SK-N-SH (cell line): Measurements from ENCODE around the gene MPIG6B. TPM values are rescaled to one million over a fixed set of nuclear protein-coding genes. Genes with fewer than 3 reads are reported as not detected.

Experiments used
- CTCF ChIA-PET: fragments of 300-600, 350-600 bp; formaldehyde crosslinking; extraction: SDS; loops from one replicate; lab custom pipeline; 2021; lab: Yijun Ruan, JAX
- POLR2A ChIA-PET: fragments of 350-600 bp; sonication (Branson Sonifier 250); formaldehyde crosslinking; extraction: SDS; loops from one replicate; lab custom pipeline; 2020; ENCODE audit warnings: antibody characterized with exemption, inconsistent platforms; lab: Yijun Ruan, JAX
- DNase-seq: peaks from one replicate; pipeline ENCODE4 v3.0.0; 2012
- H2AFZ ChIP-seq: fragments of 200-600 bp; sonication (generic); 2 replicates; pipeline ENCODE4 v1.8.1; 2016; ENCODE audit warnings: antibody characterized with exemption, mild to moderate bottlenecking, low read depth
- H3F3A ChIP-seq: fragments of 200-600 bp; sonication (generic); replicated peaks from 2 replicates; pipeline ENCODE3; 2016; ENCODE audit warnings: antibody characterized with exemption, mild to moderate bottlenecking; ENCODE audit not compliant: insufficient read depth
- H3K27ac ChIP-seq, 2 experiments: fragments of 200-500 bp in 1 of 2; fragments of 200-600 bp in 1 of 2; sonication (Bioruptor generic) in 1 of 2; sonication (generic), shearing (Covaris generic) in 1 of 2; 2 replicates each; pipeline versions ENCODE4 v1.5.1 to v1.6.1; 2014 to 2016; ENCODE audit warnings: low read depth in 2 of 2, inconsistent platforms in 1 of 2, low read length in 1 of 2, mild to moderate bottlenecking in 1 of 2, mixed read lengths in 1 of 2
- H3K27me3 ChIP-seq: fragments of 200-600 bp; sonication (generic), shearing (Covaris generic); 2 replicates; pipeline ENCODE4 v1.6.1; 2016; ENCODE audit warnings: mixed run types; ENCODE audit not compliant: insufficient read depth
- H3K36me3 ChIP-seq, 2 experiments: fragments of 200-500 bp in 1 of 2; fragments of 200-600 bp in 1 of 2; sonication (Bioruptor generic) in 1 of 2; sonication (generic) in 1 of 2; replicated peaks in 1 of 2; 2 replicates each; pipeline versions ENCODE3 to v1.5.1; 2014 to 2016; ENCODE audit warnings: low read length in 1 of 2, mild to moderate bottlenecking in 1 of 2; ENCODE audit not compliant: insufficient read depth in 2 of 2, control insufficient read depth in 1 of 2
- H3K4me1 ChIP-seq, 2 experiments: fragments of 200-500 bp in 1 of 2; fragments of 200-600 bp in 1 of 2; sonication (Bioruptor generic) in 1 of 2; sonication (generic), shearing (Covaris generic) in 1 of 2; 2 replicates each; pipeline versions ENCODE4 v1.5.1 to v1.6.1; 2014 to 2016; ENCODE audit warnings: low read depth in 1 of 2, low read length in 1 of 2, mixed run types in 1 of 2; ENCODE audit not compliant: insufficient read depth in 2 of 2, control insufficient read depth in 1 of 2
- H3K4me2 ChIP-seq: fragments of 200-600 bp; sonication (generic), shearing (Covaris generic); 2 replicates; pipeline ENCODE4 v1.6.1; 2017; ENCODE audit warnings: mixed run types
- H3K4me3 ChIP-seq, 2 experiments: fragments of 200-500 bp in 1 of 2; fragments of 200-600 bp in 1 of 2; sonication (Bioruptor generic) in 1 of 2; sonication (generic), shearing (Covaris generic) in 1 of 2; 2 replicates each; pipeline versions ENCODE4 v1.5.1 to v1.8.1; 2014 to 2016; ENCODE audit warnings: low read depth in 2 of 2, inconsistent platforms in 1 of 2, low read length in 1 of 2, mild to moderate bottlenecking in 1 of 2, mixed read lengths in 1 of 2, moderate library complexity in 1 of 2
- H3K79me2 ChIP-seq: fragments of 200-600 bp; sonication (generic); 2 replicates; pipeline ENCODE4 v1.8.1; 2017; ENCODE audit warnings: mild to moderate bottlenecking; ENCODE audit not compliant: insufficient read depth
- H3K9ac ChIP-seq: fragments of 200-600 bp; sonication (generic); 2 replicates; pipeline ENCODE4 v1.6.1; 2017; ENCODE audit warnings: mixed run types
- H3K9me2 ChIP-seq: fragments of 200-600 bp; sonication (generic); 2 replicates; pipeline ENCODE4 v1.6.1; 2017; ENCODE audit warnings: mixed run types
- H3K9me3 ChIP-seq: fragments of 200-600 bp; sonication (generic); 2 replicates; pipeline ENCODE4 v1.6.1; 2017; ENCODE audit warnings: mixed run types, mild to moderate bottlenecking, moderate library complexity
- H4K20me1 ChIP-seq: fragments of 200-600 bp; sonication (generic); 2 replicates; pipeline ENCODE4 v1.6.1; 2017; ENCODE audit warnings: mild to moderate bottlenecking, mixed run types; ENCODE audit not compliant: insufficient read depth
- GABPA ChIP-seq: IDR thresholded peaks from 2 replicates; pipeline ENCODE4 v1.4.0; 2012; ENCODE audit warnings: low read depth, mild to moderate bottlenecking
- MXI1 ChIP-seq: IDR thresholded peaks from 2 replicates; pipeline ENCODE4 v1.6.1; 2012; ENCODE audit warnings: mild to moderate bottlenecking, low read depth, low read length, improper control_type of control experiment
- POLR2AphosphoS5 ChIP-seq: IDR thresholded peaks from 2 replicates; pipeline ENCODE4 v1.6.1; 2012; ENCODE audit warnings: low read depth, low read length
- RAD21 ChIP-seq: IDR thresholded peaks from 2 replicates; pipeline ENCODE4 v1.6.1; 2012; ENCODE audit warnings: mild to moderate bottlenecking, low read length
- SIN3A ChIP-seq: IDR thresholded peaks from 2 replicates; pipeline ENCODE4 v1.6.1; 2012; ENCODE audit warnings: low read depth, mild to moderate bottlenecking, low read length, moderate library complexity, borderline replicate concordance
- SMC3 ChIP-seq: IDR thresholded peaks from 2 replicates; pipeline ENCODE4 v1.6.1; 2012; ENCODE audit warnings: low read depth, low read length, improper control_type of control experiment
- YY1 ChIP-seq: IDR thresholded peaks from 2 replicates; pipeline ENCODE4 v1.4.0; 2012; ENCODE audit warnings: low read depth, mild to moderate bottlenecking
- WGBS: methylation state at CpG from one replicate; pipeline ENCODE4 v1.1.6; 2017; ENCODE audit warnings: low lambda C conversion rate; 5-methylcytosine and 5-hydroxymethylcytosine counted together
- polyA plus RNA-seq, 3 experiments: library from polyadenylated mRNA; depleted of rRNA; stranded (reverse); fragments of >200 nt; gene quantifications; 2 replicates each; pipeline ENCODE4 v1.2.3, GENCODE V29; 2012
- TF ChIP-seq, protein P1 (sequence below): IDR thresholded peaks from 2 replicates; pipeline ENCODE4 v1.4.0; 2012; ENCODE audit warnings: low read depth, borderline replicate concordance
- TF ChIP-seq, protein P2 (sequence below): fragments of 200-600 bp; sonication (generic); IDR thresholded peaks from 2 replicates; pipeline ENCODE4 v1.6.1; 2017; ENCODE audit warnings: antibody characterized with exemption, mild to moderate bottlenecking, moderate library complexity

MPIG6B gene
- polyA plus RNA-seq, 1 of the 3 experiments (the other 2 are of a cell fraction), result not detected

DNA sequence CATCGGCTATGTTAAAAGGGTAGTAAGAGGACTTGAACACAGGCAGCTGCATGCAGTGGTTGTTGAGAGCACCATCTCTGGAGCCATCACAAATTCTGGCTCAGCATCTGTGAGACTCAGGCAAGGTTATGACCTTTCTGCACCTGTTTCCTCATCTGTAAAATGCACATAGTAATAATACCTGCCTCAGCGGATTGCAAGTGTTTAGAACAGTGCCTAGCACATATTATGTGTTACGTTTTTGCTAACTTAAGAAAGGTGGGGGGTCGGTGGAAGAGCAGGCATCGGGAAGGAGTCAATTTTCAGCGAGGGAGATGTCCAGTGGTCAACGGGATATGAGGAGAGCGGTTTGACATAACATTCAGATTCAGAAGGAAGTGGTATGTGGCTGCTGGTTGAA is 45.2 kb upstream of the MPIG6B start (continued):
- TF ChIP-seq, protein P1, sequence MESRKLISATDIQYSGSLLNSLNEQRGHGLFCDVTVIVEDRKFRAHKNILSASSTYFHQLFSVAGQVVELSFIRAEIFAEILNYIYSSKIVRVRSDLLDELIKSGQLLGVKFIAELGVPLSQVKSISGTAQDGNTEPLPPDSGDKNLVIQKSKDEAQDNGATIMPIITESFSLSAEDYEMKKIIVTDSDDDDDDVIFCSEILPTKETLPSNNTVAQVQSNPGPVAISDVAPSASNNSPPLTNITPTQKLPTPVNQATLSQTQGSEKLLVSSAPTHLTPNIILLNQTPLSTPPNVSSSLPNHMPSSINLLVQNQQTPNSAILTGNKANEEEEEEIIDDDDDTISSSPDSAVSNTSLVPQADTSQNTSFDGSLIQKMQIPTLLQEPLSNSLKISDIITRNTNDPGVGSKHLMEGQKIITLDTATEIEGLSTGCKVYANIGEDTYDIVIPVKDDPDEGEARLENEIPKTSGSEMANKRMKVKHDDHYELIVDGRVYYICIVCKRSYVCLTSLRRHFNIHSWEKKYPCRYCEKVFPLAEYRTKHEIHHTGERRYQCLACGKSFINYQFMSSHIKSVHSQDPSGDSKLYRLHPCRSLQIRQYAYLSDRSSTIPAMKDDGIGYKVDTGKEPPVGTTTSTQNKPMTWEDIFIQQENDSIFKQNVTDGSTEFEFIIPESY, result no peak

DNA sequence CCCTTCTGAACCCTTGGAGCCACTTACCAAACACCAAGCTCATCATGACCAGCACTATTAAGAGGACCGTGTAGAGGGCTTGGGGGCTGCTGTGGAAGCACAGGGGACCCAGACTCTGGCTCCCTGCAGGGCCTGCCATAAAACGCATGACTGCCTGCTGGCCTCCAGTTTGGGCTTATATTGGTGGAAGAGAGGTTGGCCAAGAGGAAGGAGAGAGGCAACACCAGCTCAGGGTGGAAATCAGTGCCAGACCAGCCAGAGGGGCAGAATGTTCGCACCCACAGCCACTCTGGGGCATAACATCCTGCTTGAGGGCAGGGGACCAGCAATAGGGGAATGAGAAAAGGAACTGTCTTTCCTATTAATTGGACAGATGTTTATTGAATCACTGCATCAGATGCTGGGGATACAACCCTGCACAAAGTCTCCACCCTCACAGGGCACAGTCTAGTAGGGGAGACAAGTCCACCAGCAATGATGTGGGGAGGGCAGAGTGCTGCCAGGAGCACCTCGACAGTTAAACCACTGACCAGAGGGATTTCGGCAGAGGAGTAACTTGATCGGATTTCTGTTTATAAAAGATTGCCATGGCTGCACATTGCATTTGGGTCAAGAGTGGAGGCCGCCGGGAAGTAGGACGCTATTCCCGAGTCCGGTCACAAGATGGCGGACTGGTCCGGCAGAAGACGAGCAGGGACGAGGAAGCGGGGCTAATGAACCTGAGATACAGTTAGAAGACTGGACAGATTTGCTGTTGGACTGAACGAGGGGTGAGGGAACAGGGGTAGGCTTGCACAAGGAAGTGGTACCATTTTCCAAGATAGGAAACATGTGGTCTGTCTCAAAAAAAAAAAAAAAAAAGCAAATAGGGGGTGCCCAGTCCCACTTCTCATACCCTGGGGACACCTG is 42.7 kb upstream of the MPIG6B start, which contains the start of gene LY6G5C:
Gene LY6G5C, minus strand, starts transcription at position 842 of the 909 bp plus-strand sequence. Its CDS starts 694 bp downstream, at position 148.
- CTCF ChIA-PET, result interaction anchor here (0.6 to 3.2 kb wide), 27 partner anchors 9 to 371 kb away, joined by 3 to 29 read pairs (median 4); partner anchors contain the start of genes GPANK1, LY6G5B, MSH5 and NEU1
- no peak within 1 kb of the TSS for H3K9ac ChIP-seq

More for the DNA sequence above, 42.7 kb upstream of the MPIG6B start, which contains the start of gene LY6G5C:
- peak within 1 kb of the TSS; percentile 46 for H3K4me2 ChIP-seq
- WGBS, result 11% methylated on average over 17 of the region's 17 CpGs
- H3K27me3 ChIP-seq, result no peaks in the 10 kb centered on the region
- no peaks in the 10 kb centered on the region for H4K20me1 ChIP-seq
- peak within 1 kb of the TSS; percentile 85 for H2AFZ ChIP-seq
- DNase-seq, result peak; percentile 88
- peaks cover 3 to 7% of the 10 kb centered on the region in 2 experiments; a peak in 2 of 4 replicates for H3K4me1 ChIP-seq
- H3K27ac ChIP-seq, result peak within 1 kb of the TSS in 1 of 2 experiments; percentile 31; a peak in 1 of 4 replicates
- H3K9me2 ChIP-seq, result no peaks in the 10 kb centered on the region
- H3K4me3 ChIP-seq, result peak within 1 kb of the TSS in 1 of 2 experiments; percentile 31; a peak in 1 of 4 replicates
- no peaks in the 10 kb centered on the region for H3K9me3 ChIP-seq
- POLR2A ChIA-PET, result interaction anchor here (0.7 kb wide), 1 partner anchor 220 kb away, joined by 3 read pairs; no protein-coding TSS in a partner anchor
- no peaks in the 10 kb centered on the region for H3K79me2 ChIP-seq
- TF ChIP-seq SMC3 (peak; percentile 91), YY1 (0 out of 2 replicates have a peak, but pooled peaks have one; percentile 22), SIN3A (0 out of 2 replicates have a peak, but pooled peaks have one; percentile 60), POLR2AphosphoS5 (no peak), MXI1 (peak; percentile 56; the same call in 1 of the 2 replicates), GABPA (no peak), RAD21 (peak; percentile 96)
- TF ChIP-seq, protein P2, sequence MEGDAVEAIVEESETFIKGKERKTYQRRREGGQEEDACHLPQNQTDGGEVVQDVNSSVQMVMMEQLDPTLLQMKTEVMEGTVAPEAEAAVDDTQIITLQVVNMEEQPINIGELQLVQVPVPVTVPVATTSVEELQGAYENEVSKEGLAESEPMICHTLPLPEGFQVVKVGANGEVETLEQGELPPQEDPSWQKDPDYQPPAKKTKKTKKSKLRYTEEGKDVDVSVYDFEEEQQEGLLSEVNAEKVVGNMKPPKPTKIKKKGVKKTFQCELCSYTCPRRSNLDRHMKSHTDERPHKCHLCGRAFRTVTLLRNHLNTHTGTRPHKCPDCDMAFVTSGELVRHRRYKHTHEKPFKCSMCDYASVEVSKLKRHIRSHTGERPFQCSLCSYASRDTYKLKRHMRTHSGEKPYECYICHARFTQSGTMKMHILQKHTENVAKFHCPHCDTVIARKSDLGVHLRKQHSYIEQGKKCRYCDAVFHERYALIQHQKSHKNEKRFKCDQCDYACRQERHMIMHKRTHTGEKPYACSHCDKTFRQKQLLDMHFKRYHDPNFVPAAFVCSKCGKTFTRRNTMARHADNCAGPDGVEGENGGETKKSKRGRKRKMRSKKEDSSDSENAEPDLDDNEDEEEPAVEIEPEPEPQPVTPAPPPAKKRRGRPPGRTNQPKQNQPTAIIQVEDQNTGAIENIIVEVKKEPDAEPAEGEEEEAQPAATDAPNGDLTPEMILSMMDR, result peak; percentile 69
- TF ChIP-seq, all 33 proteins: peak for 6
- Histone ChIP-seq H3K36me3 (no peaks in the 10 kb centered on the region), H3F3A (peaks cover 2% of the 10 kb centered on the region)
